GM19438 (cell line): ENCODE data around the gene BAIAP2L2.

ENCODE experiments used
- ATAC-seq: cut with Tn5 transposase; IDR thresholded peaks from one replicate; pipeline ENCODE4 v1.9.1; 2021; ENCODE audit warnings: low read depth; ENCODE audit not compliant: unreplicated experiment

Gene BAIAP2L2

DNA sequence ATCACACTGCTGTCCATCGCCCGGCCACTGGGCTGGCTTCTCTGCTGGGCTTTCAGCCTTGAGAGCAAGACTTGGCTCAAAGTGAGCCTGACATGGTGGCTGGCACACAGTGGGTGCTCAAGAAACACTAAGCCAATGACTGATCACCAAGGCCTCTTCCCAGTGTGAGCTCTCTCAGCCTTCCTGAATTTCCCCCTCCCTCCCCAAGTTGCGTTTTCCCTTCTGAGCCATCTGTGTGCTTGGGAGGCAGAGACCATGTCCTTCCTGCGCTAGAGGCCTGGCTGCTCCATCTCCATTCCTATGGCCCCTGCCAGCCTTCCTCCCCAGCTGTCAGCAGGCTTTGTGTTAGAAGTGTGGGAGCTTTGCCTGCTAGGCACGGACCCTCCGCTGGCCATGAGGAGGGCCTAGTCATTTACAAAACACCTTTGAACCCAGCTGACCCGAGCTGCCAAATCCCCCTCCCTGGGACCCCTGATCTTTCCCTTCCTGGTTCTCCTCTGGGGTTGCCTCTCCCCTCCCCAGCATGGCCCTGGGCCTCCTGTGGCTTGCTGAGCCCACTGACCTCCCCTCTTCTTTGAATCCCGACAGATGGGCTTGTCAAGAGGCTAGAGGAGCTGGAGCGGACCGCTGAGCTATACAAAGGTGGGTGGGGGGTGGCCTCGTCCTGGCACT lies 40.1 kb downstream of the BAIAP2L2 start:
- ATAC-seq = no peak

DNA sequence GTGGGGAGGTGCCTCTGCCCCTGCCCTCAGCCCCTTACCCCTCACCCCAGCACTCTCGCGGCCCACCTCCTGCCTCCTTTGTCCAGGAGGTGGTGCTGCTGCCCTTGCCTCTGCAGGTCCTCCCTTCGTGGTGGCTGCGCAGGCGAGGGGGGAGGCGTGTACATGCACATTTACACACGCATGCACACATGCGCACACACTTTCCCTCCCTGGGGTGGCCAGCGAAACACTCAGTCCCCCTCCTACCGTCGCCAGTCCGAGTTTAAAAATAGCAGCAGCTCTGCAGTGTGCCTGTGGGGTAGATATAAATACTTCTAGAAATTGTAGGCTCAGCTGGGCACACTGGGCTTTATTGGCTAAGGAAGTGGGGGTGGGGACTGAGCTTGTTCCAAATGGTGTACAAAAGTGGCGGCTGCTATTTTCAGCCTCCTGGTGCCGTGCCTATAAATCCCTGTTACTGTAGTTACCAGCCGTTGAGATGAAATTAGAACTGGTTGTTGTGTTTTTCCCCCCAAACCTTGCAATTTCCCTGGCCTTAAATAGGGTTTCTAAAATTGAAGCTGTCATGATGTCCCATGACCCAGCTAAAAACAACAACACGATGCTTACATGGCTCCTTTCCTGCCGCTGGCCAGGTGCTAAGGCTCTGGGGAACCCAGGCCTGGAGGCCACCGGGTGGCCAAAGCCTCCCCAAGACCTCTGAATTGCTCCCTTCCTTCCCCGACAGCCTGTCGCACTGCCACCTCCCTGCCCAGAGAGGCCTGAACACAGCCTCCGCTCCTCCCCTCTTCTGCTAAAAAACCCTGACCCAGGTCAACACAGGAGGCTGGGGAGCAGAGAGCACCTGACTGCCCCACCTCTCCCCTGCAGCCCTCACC lies 40.9 kb downstream of the BAIAP2L2 start:
- ATAC-seq = no peak

DNA sequence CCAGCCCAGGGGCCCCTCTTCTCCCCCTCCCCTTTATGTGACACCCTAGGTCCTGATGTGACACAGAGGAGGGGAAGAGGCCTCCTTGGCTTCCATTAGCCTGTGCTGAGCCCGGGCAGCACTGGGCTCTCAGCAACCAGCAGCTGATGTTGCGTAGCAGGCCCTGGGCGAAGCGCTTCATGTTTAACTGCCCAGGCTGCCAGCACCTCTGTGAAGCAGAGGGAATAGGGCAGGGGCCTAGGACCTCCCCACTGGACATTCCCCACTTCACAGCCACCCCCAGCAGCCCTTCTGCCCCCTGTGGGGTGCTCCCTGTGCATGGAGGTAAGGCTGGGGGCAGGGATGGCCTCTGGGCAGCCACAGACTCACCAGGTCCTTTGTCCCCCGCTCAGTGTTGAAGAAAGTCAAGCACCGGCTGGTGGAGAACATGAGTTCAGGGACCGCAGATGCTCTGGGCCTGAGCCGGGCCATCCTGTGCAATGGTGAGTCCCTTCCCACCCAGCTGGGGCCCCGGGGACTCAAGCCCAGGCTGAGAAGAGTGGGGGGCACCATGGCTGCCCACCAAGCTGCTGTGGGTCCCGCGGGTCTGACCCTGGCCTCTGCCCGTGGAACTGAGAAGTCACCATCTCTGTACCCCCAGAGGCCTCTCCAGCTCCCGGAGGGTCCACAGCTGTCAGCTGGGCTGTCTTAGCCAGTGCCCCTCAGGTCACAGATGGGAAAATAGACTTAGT lies 41.7 kb downstream of the BAIAP2L2 start:
- ATAC-seq = no peak

DNA sequence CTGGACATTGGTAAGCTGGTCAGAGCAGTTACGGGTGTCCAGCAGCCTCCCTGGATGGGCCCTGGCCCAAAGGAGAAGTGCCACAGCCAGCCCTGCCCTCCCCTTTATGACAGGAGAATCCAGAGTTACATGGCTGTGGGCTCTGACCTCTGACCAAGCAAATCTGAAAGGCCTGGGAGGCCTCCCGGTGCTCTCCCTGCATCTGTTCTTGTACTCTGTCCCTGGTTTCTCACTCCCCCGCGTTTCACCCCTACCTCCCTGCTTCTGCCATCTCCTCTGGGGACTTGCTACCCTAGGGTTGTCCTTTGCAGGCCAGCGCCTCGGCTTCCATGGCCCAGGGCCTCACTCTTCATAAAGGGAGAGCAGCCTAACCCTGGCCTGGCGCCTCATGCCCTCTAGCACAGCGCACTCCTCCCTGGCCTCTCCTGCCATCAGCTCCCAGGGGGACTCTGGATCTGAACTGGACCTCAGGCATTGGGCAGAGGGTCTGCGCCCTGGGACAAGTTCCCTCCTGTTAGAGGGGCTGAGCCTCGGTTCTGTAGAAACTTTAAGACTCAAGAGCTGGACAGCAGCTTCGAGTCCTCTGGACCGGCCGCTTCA lies 42.6 kb downstream of the BAIAP2L2 start:
- ATAC-seq = no peak

DNA sequence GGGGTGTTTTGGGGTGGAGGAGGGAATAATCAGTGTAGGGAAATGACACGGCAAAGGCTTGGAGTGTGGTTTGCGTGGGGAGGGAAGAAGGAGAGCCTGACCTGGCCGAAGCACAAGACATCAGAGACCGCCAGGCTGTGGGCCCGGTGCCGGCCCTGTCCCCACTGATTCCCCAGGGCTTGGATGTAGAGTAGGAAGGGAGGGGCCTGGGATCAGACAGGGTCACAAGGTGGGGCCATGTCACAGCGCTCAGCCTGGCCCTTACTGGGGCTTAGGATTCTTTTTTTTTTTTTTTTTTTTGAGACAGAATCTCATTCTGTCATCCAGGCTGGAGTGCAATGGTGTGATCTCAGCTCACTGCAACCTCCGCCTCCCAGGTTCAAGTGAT lies 43.5 kb downstream of the BAIAP2L2 start:
- no peak for ATAC-seq

GRCh38 chr22:38066381-38067027 lies 44.0 kb downstream of the BAIAP2L2 start:
- ATAC-seq = no peak

DNA sequence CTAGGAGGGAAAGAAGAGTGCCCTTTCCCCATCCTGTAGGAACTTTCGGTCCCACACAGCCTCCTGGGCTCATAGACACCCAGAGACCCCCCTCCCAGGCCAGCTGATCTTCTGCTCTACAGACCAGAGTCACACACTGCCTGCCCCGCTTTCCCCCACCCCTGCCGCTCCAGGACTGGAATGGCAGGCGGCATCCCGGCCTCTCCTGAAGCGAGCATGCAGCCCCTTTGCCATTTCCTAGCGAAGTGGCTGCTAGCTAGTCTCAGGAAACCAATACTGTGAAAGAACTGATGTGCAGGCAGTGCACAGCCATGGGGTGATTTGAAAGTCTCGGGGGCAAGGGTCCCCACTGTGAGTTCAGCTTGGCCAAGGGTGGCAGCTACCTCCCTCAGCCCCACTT lies 44.9 kb downstream of the BAIAP2L2 start:
- no peak for ATAC-seq

DNA sequence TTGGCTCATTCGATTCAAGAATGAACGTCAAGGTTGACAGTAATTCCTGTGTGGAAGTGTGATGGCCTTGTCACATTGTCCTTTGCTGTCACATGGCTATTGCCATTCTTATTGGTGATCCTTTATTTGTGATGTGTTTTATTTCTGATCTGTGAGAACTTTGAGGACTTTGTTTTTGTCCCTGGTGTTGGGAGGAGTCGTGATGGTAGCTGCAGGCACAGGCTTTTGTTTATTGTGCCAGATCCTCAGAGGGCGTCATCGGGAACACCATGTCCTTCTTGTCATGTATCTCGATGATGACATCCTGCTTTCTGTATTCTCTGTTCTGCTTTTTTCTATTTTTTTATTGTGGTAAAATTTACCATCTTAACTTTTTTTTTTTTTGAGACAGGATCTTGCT lies 47.7 kb downstream of the BAIAP2L2 start:
- ATAC-seq = no peak

DNA sequence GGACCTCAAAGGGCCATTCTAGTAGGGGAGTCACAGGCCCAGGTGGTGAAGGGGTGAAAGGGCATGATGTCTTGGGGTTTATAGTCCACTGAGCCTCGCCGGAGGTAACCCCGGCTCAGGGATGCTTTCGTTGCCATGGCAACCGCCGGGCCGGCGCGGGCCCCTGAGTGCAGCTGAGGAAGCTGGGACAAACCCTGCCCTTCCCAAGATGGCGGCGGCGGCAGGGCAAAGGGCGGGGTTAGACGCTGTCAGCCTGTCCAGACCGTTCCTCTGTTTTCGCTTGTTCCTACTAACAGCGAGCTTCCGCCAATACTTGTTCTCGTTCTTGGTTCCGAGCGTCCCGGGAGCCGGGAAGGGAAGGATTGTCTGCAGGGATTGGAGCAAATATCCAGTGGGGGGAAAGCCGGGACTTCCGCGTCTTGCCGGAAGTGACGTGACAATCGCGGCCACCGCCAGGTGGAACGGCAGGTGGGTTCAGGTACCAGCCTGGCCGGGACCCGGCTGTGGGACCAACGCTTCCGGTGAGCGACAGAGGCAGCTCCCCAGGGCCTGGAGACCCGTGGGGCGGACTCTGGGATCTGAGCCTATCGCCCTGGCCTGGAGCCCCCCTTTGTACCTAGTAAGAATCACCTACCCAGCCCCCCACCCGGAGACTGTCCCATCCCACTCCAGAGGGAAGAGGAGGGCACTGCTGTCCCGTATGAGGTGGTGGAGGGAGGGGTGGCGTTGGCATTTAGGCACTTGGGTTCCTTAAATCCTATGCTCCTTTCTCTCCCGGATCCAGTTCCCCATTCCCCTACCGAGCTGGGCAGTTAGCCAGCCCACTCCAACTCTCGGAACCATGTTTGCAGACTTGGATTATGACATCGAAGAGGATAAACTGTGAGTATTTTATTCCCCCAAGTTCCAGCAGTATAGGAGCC lies 53.3 kb downstream of the BAIAP2L2 start, which contains the start of gene PICK1:
Gene PICK1, plus strand, starts transcription at position 436 of the 923 bp plus-strand sequence. Its CDS starts 406 bp downstream, at position 842.
- ATAC-seq = peak; percentile 69

- no peak for ATAC-seq
These were observed 58.3 kb downstream of the BAIAP2L2 start for GRCh38 chr22:38051900-38052862.

DNA sequence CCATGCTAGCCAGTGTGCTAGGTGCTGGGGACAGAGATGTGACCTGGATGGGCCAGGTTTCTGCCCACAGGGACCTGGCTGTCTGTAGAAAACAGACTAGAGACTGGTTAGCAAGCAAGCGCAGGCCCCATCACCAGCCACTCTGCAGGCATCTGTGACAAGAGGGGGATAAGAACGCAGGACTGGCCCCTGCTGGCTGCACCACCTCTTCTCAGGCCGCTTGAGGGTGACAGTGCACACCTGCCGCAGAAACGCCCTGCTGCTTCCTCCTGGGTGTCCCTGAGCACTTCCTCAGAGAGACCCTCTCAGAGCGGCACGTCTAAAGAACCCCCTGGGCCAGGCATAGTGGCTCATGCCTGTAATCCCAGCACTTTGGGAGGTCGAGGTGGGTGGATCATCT lies 59.2 kb downstream of the BAIAP2L2 start:
- no peak for ATAC-seq

- no peak for ATAC-seq
These were observed 59.8 kb downstream of the BAIAP2L2 start for GRCh38 chr22:38050720-38051119.

DNA sequence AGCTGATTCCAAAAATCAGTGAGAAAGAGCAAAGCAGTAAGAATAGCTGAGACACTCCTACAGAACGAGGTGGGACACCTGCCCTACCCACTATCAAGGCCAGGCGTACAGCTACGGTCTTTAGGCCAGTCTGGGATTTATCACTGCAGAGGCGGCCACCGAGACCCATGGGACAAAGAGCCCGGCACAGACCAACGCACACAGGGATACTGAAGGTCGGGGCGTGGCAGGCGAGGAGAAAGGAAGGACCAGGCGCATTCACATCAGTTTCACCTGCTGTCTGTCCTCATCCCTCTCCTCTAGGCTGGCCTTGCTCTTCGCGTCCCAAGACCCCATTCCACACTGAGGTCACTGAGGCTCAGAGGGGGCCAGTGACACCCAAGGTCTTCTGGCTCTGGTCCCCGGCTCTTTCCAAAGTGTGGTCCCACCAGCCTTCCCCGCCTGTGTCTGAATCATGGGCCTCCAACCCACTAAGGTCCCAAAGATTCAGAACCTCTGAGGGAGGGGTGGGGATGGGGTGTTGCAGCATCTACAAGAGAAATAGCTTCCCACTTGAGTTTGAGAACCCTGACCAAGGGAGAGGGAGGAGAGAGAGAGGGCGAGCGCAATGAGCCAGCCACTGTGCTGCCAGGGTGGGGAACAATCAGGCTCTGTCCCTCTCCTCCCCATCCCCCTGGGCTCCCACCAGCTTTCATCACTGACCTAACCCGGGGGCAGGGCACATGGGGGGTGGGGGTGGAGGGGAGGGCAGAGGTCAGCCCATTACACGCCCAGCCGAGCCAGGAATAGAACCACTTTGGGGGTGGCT lies 60.5 kb downstream of the BAIAP2L2 start:
- ATAC-seq = no peak

DNA sequence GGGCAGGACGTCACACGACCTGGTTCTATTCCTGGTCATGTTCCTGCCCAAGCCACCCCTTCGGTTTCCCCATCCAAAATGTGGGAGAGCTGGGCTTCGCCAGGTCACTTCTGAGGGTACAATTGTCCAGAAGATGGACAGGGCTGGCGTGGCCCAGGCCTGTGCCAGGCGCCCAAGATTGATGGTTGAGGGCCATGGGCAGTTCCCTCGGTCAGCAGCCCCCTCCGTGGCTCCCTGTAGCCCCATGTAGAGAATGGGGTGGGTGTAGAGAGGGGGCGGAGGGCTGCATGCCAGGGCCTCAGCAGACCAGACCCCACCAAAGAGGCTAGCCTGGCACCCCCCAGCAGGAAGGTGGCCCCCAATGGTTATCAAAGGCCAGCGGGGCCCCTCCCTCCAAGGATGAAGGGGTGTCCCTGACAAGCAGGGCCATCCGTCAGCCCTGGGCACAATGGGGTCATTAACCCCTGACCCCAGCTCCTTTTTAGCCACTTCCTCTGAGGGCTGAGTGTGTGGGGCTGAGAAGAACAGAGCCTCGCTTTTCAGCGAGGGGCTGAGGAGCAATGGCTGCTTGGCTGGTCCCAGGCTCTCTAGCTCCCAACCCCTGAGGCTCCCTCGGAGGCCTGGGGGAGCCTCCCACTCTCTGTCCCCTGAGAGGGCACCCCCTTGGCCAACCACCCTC lies 64.3 kb downstream of the BAIAP2L2 start:
- no peak for ATAC-seq

- no peak for ATAC-seq
These were observed 67.1 kb downstream of the BAIAP2L2 start for GRCh38 chr22:38043151-38044039.

- ATAC-seq = no peak
These were observed 68.0 kb downstream of the BAIAP2L2 start for GRCh38 chr22:38042488-38042790.
